ENCODE measurements around the gene ACSL6.
A peak's percentile ranks its signal among the peaks of the same experiment; 100 is the strongest.

The ACSL6 gene

DNA sequence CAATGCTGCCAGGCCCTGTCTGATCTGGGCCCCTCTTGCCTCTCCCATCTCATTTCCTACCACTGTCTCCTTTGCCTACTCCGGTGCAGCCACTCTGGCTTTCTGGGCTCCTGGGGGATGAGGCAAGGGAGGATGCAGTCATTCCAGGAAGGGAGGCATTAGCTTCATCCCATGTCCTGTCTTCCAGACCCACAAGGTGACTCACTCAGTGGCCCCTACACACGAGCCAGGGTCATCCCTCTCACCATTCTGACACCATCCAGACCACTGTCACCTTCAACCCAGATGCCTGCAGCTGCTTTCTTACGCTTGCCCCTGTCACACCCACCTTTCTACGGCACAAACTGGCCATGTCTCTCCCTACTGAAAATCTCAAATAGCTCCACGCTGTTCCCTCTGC is 19.1 kb downstream of the ACSL6 start:
- no peaks in the 10 kb centered on the region for H3K27me3 Mint-ChIP-seq
- H3K4me1 Mint-ChIP-seq = peaks cover 3% of the 10 kb centered on the region
- ATAC-seq (no peak), DNase-seq (no peak)
- H3K9me3 Mint-ChIP-seq = no peaks in the 10 kb centered on the region
- H3K4me3 Mint-ChIP-seq = no peak overlapping the region
- no peaks in the 10 kb centered on the region for H3K36me3 Mint-ChIP-seq (ENCODE audit: low read depth)
- no peak overlapping the region for H3K27ac Mint-ChIP-seq

DNA sequence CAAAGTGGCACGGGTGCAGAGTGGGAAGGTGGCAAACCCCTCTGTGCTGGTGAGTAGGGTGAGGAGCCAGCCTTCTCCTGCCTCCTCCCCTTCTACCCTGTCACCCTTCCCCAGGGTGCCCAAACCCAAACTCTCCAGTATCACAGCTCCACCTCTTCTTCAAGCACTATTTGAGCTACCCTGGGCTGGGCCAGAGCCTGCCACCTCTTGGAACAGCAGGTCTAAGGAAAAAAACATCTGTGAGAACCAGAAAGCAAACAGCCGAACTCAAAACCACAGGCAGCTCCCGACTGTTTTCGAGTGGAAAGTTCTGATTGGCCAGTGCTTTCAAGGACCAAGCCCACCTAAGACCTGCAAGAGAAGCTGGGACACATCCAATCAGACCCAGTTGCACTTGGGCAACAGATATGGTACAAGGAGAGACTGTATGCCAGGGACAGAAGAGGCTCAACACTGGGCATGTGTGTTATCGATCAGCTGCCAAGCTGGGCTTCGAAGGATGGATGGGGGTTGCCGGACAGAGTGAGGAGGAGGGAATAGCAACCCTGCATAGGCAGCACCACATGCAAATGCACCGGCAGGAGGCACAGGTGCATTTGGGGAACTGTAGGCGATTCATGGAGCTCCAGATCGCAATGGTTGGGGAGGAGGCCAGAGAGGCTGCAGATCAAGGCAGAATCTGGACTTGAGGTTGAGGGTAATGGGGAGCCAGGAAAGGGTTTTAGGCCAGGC is 19.7 kb downstream of the ACSL6 start:
- H3K4me3 Mint-ChIP-seq = no peak overlapping the region
- ATAC-seq = no peak
- H3K9me3 Mint-ChIP-seq = no peaks in the 10 kb centered on the region
- DNase-seq = no peak
- H3K4me1 Mint-ChIP-seq = peaks cover 2% of the 10 kb centered on the region
- no peaks in the 10 kb centered on the region for H3K27me3 Mint-ChIP-seq
- H3K36me3 Mint-ChIP-seq (ENCODE audit: low read depth) = no peaks in the 10 kb centered on the region
- H3K27ac Mint-ChIP-seq = no peak overlapping the region

DNA sequence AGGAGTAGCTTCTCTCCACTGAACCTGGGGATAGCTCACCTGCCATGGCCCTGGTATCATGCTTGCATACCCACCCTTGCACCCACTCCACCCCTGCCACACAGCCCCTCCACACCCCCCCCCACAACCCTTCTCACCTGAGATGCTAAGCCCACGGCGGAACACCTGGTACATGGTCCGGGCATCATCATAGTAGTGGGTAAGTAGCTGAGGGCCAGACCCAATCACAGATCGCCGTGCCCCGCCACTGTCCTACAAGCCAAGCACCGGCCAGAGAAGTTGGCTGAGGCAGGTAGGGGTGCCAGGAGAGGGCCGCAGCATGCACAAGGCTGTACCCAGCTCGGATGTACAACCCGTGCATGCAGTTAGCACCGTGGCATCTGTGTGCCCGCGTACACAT is 20.7 kb downstream of the ACSL6 start:
- H3K27me3 Mint-ChIP-seq = no peaks in the 10 kb centered on the region
- no peaks in the 10 kb centered on the region for H3K4me1 Mint-ChIP-seq
- ATAC-seq (no peak), DNase-seq (no peak)
- no peak overlapping the region for H3K27ac Mint-ChIP-seq
- no peaks in the 10 kb centered on the region for H3K9me3 Mint-ChIP-seq
- no peak overlapping the region for H3K4me3 Mint-ChIP-seq
- H3K36me3 Mint-ChIP-seq (ENCODE audit: low read depth) = peaks cover 3% of the 10 kb centered on the region

- DNase-seq (no peak), ATAC-seq (no peak)
- Mint-ChIP-seq H3K36me3 (ENCODE audit: low read depth) (peaks cover 3% of the 10 kb centered on the region), H3K9me3 (no peaks in the 10 kb centered on the region), H3K4me3 (no peak overlapping the region), H3K4me1 (peaks cover 3% of the 10 kb centered on the region), H3K27ac (no peak overlapping the region), H3K27me3 (no peaks in the 10 kb centered on the region)
Observed at GRCh38 chr5:131988601-131989000, 22.9 kb downstream of the ACSL6 start.

DNA sequence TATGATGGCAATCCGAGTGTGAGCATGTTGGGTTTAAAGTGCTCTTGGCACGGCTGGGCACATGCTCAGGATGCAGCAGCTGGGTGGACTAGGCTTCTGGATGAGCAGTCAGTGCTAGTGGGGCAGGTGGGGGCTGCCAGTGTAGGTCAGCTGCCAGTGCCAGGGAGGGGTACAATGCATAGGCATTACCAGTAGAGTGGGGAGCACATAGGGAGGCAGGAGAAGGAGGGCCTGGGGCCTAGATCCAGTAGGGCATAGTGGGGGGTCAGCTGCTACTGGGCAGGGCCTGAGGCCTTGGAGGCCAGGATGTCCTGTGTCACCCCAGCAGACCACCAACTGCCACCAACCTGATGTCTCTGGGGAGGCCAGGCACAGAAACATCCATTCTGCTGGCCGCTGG is 24.2 kb downstream of the ACSL6 start:
- H3K27ac Mint-ChIP-seq = no peak overlapping the region
- ATAC-seq (no peak), DNase-seq (no peak)
- no peaks in the 10 kb centered on the region for H3K27me3 Mint-ChIP-seq
- peaks cover 11% of the 10 kb centered on the region for H3K4me1 Mint-ChIP-seq
- no peaks in the 10 kb centered on the region for H3K9me3 Mint-ChIP-seq
- H3K4me3 Mint-ChIP-seq = no peak overlapping the region
- H3K36me3 Mint-ChIP-seq (ENCODE audit: low read depth) = peaks cover 8% of the 10 kb centered on the region

- no peak for ATAC-seq
- Mint-ChIP-seq H3K9me3 (no peaks in the 10 kb centered on the region), H3K27me3 (no peaks in the 10 kb centered on the region), H3K4me1 (peaks cover 11% of the 10 kb centered on the region), H3K36me3 (ENCODE audit: low read depth) (peaks cover 11% of the 10 kb centered on the region), H3K4me3 (no peak overlapping the region), H3K27ac (no peak overlapping the region)
- DNase-seq = no peak
Observed at GRCh38 chr5:131986161-131986912, 25.1 kb downstream of the ACSL6 start.

DNA sequence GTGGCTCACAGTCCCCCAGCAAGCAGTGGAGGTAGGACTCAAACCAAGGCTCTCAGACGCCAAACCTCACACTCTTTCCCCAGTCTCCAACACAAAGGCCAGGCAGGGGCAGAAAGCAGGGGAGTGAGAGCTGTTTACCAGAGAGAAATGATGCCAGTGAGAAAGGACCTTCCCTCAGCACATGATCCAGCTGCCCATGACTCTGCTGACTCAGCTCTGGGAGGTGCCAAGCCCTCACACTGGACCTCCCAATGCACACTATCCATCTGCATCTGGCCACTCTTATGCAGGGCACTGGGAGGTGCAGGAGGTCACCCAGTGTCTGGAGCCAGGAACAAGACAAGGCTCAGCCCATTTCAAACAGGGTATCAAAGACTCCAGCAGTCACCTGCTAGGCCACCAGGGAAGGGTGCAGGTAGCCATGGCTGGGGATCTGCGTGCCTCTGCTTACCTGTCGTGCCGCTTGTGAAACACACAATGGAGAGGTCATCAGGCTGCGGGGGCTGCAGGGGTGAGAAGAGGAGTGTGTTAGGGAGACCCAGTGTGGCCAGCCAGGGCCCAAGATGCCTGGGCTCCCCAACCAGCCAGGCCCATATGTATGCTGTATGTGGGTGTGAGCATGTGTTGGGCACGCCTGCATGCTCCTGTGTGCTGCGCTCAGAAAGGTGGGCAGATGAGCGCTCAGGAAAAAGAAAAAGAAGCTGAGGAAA is 26.3 kb downstream of the ACSL6 start:
- no peak for ATAC-seq
- no peak overlapping the region for H3K27ac Mint-ChIP-seq
- peaks cover 11% of the 10 kb centered on the region for H3K36me3 Mint-ChIP-seq (ENCODE audit: low read depth)
- no peak for DNase-seq
- H3K27me3 Mint-ChIP-seq = no peaks in the 10 kb centered on the region
- no peak overlapping the region for H3K4me3 Mint-ChIP-seq
- no peaks in the 10 kb centered on the region for H3K9me3 Mint-ChIP-seq
- peaks cover 11% of the 10 kb centered on the region for H3K4me1 Mint-ChIP-seq

GRCh38 chr5:131983244-131983771 is 28.1 kb downstream of the ACSL6 start:
- ATAC-seq (no peak), DNase-seq (no peak)
- Mint-ChIP-seq H3K27ac (no peak overlapping the region), H3K36me3 (ENCODE audit: low read depth) (peaks cover 11% of the 10 kb centered on the region), H3K4me3 (no peak overlapping the region), H3K4me1 (peaks cover 11% of the 10 kb centered on the region), H3K9me3 (no peaks in the 10 kb centered on the region), H3K27me3 (no peaks in the 10 kb centered on the region)

GRCh38 chr5:131981516-131981915 is 29.9 kb downstream of the ACSL6 start:
- Mint-ChIP-seq H3K27ac (no peak overlapping the region), H3K27me3 (no peaks in the 10 kb centered on the region), H3K9me3 (no peaks in the 10 kb centered on the region), H3K4me1 (peaks cover 27% of the 10 kb centered on the region), H3K36me3 (ENCODE audit: low read depth) (peaks cover 11% of the 10 kb centered on the region), H3K4me3 (no peak overlapping the region)
- no peak for ATAC-seq
- DNase-seq = no peak

DNA sequence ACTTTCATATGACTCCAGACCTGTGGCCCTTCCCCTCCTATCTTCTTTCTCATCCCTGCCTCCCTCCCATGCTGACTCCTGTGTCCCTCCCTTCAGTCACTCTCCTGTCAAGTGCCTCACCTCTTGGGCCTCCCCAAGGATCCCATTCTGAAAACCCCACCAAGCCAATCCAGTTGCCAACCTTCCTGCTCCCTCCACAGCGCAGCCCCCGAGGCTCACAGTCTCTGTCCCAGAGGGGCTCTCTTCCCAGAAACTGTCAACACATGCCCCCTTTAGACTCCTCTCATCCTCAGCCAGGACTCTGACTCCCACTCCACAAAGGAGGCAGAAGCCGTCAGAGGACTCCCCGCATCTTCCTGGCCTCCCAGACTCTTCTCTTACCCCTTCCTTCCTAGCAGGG is 30.8 kb downstream of the ACSL6 start:
- DNase-seq (no peak), ATAC-seq (no peak)
- H3K27me3 Mint-ChIP-seq = no peaks in the 10 kb centered on the region
- H3K9me3 Mint-ChIP-seq = no peaks in the 10 kb centered on the region
- H3K4me1 Mint-ChIP-seq = peaks cover 35% of the 10 kb centered on the region
- no peak overlapping the region for H3K27ac Mint-ChIP-seq
- peaks cover 8% of the 10 kb centered on the region for H3K36me3 Mint-ChIP-seq (ENCODE audit: low read depth)
- H3K4me3 Mint-ChIP-seq = no peak overlapping the region

GRCh38 chr5:131979816-131980215 is 31.6 kb downstream of the ACSL6 start:
- no peaks in the 10 kb centered on the region for H3K9me3 Mint-ChIP-seq
- H3K4me3 Mint-ChIP-seq = no peak overlapping the region
- H3K4me1 Mint-ChIP-seq = peaks cover 44% of the 10 kb centered on the region
- H3K27ac Mint-ChIP-seq = no peak overlapping the region
- DNase-seq (no peak), ATAC-seq (no peak)
- H3K36me3 Mint-ChIP-seq (ENCODE audit: low read depth) = peaks cover 8% of the 10 kb centered on the region
- no peaks in the 10 kb centered on the region for H3K27me3 Mint-ChIP-seq

GRCh38 chr5:131977212-131977604 is 34.2 kb downstream of the ACSL6 start:
- Mint-ChIP-seq H3K36me3 (ENCODE audit: low read depth) (peaks cover 2% of the 10 kb centered on the region), H3K4me1 (peaks cover 40% of the 10 kb centered on the region), H3K9me3 (no peaks in the 10 kb centered on the region), H3K27me3 (no peaks in the 10 kb centered on the region), H3K4me3 (no peak overlapping the region), H3K27ac (no peak overlapping the region)
- ATAC-seq (peak; percentile 37), DNase-seq (no peak)

DNA sequence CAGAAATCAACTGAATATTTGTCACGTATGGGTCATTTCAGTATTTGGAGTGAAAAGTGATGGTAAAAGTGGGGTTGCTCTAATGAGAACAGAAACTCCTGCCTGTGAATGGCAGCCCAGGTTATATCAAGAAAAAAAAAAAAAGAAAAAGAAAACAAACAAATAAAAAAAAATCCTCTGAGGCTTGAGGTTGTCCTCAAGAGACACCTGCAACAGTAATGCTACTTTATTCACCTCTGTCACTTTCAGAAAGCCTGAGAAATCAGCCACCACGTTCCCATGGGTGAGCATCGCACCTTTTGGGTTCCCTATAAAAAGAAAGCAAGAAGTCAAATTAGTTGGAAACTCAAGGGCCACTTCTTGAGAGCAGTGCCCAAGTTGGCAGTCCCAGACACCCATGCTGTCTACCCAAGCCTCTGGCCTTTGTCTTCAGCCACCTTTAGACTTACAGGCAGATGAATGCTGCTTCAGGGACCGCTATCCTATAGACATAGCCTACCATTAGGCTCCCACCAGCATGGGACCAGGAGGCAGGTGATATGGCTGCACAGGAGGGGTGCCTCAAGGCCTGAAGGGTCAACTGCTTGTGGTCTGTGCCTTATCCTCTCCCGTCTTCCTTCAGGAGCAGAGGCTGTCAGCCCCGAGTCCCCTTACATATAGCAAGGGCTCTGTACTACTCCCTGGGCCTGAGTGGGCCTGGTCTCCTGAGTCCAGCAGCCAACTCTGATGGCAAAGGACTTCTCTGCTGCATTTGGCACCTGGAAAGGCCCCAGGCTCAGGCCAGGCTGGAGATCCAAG is 34.8 kb downstream of the ACSL6 start:
- peaks cover 40% of the 10 kb centered on the region for H3K4me1 Mint-ChIP-seq
- DNase-seq (no peak), ATAC-seq (no peak)
- H3K4me3 Mint-ChIP-seq = no peak overlapping the region
- peaks cover 3% of the 10 kb centered on the region for H3K36me3 Mint-ChIP-seq (ENCODE audit: low read depth)
- no peaks in the 10 kb centered on the region for H3K9me3 Mint-ChIP-seq
- no peaks in the 10 kb centered on the region for H3K27me3 Mint-ChIP-seq
- H3K27ac Mint-ChIP-seq = no peak overlapping the region

Measured in activated naive CD8-positive, alpha-beta T cell treated with anti-CD3 and anti-CD28 coated beads, Interleukin-2, amount 50 U/mL, for 24 hours (primary cell).